ENCODE results near the gene PARD3.

GRCh38 chr10:34814223-34814912, 728 bp downstream of the PARD3 start:
- TF ChIP-seq NR3C1 (IDR thresholded peaks at IDR 0.05) (no peak), CTCF (IDR thresholded peaks at IDR 0.05) (peak; percentile 38), RFX5 (IDR thresholded peaks at IDR 0.05) (no peak), GATA3 (IDR thresholded peaks at IDR 0.05; ENCODE audit: borderline replicate concordance) (no peak), MAFK (IDR thresholded peaks at IDR 0.05; ENCODE audit: partially characterized antibody) (no peak), POLR2A (IDR thresholded peaks at IDR 0.05; ENCODE audit: low read length) (no peak)

Measured in A549 (cell line).